SH-SY5Y (cell line): Measurements from ENCODE around the gene ADAMTSL1.
A peak's percentile ranks its signal among the peaks of the same experiment; 100 is the strongest.

Source experiments
- GATA2 ChIP-seq: IDR thresholded peaks from 2 replicates; pipeline ENCODE4 v1.6.1; 2011; ENCODE audit warnings: mild to moderate bottlenecking, low read depth, low read length
- GATA3 ChIP-seq: IDR thresholded peaks from 2 replicates; pipeline ENCODE4 v1.6.1; 2011; ENCODE audit warnings: low read depth, mild to moderate bottlenecking, low read length, moderate library complexity

GRCh38 chr9:18848657-18849056, 374.7 kb downstream of the ADAMTSL1 start:
- no peak for TF ChIP-seq GATA2
- peak; percentile 43; the same call in 1 of the 2 replicates for TF ChIP-seq GATA3
